ENCODE measurements around the gene POMGNT1. TPM values are rescaled to one million over a fixed set of nuclear protein-coding genes. Genes with fewer than 3 reads are reported as not detected.

Gene POMGNT1
- total RNA-seq, 1 experiment from 2014 or later = 92.5 TPM

DNA sequence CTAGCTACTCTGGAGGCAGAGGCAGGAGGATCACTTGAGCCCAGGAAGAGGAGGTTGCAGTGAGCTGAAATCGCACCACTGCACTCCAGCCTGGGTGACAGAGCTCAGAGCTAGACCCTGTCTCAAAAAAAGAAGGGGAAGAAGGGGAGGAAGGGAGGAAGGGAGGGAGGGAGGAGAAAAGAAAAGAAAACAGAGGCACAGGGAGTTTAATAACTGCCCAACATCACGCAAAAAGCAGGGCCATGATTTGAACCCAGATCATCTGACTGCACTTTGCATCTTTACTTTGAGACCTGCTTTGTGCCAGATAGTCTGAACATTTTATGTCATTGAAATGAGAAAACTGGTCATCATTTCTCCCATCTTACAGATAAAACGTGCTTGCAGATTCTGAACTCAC lies 6.9 kb upstream of the POMGNT1 start:
- Histone ChIP-seq H3K79me2 (ENCODE audit: low read length) (no peaks in the 10 kb centered on the region), H3K9me3 (ENCODE audit: low read length) (no peaks in the 10 kb centered on the region), H2AFZ (ENCODE audit: low read length) (no peak overlapping the region), H3K27me3 (ENCODE audit: low read length) (no peaks in the 10 kb centered on the region), H3K9me2 (replicated peaks; ENCODE audit: low read length) (no peaks in the 10 kb centered on the region), H3K36me3 (ENCODE audit: low read depth, low read length) (no peaks in the 10 kb centered on the region), H3K4me1 (ENCODE audit: insufficient read depth, low read length) (no peaks in the 10 kb centered on the region), H3K9ac (ENCODE audit: low read length) (no peak overlapping the region), H3K4me2 (ENCODE audit: low read length) (no peak overlapping the region), H3F3A (ENCODE audit: low read length, unreplicated experiment) (no peaks in the 10 kb centered on the region), H3K4me3 (ENCODE audit: low read length) (no peak overlapping the region), H3K27ac (ENCODE audit: low read length) (no peak overlapping the region), H4K20me1 (ENCODE audit: low read length) (no peaks in the 10 kb centered on the region)
- ChIA-PET CTCF (interaction anchor here (1.0 kb wide), 1 partner anchor 18 kb away, joined by 15 read pairs; no protein-coding TSS in a partner anchor), POLR2A (ENCODE audit: unreplicated experiment) (no interaction called here)
- no peak for ATAC-seq
- intact Hi-C loops (cut with micrococcal nuclease) = no loop called here
- DNase-seq = no peak
- BruUV-seq (replicated peaks) = no TSS peak
- no peak for TF ChIP-seq EZH2 (IDR thresholded peaks at IDR 0.05; ENCODE audit: low read length, unreplicated experiment)

GRCh38 chr1:46204406-46204742 lies 6.1 kb upstream of the POMGNT1 start:
- Histone ChIP-seq H3K27me3 (ENCODE audit: low read length) (no peaks in the 10 kb centered on the region), H3K4me2 (ENCODE audit: low read length) (no peak overlapping the region), H4K20me1 (ENCODE audit: low read length) (no peaks in the 10 kb centered on the region), H3K4me1 (ENCODE audit: insufficient read depth, low read length) (no peaks in the 10 kb centered on the region), H3K9me2 (replicated peaks; ENCODE audit: low read length) (no peaks in the 10 kb centered on the region), H3K4me3 (ENCODE audit: low read length) (no peak overlapping the region), H3K36me3 (ENCODE audit: low read depth, low read length) (no peaks in the 10 kb centered on the region), H3K9ac (ENCODE audit: low read length) (no peak overlapping the region), H3K27ac (ENCODE audit: low read length) (no peak overlapping the region), H2AFZ (ENCODE audit: low read length) (no peak overlapping the region), H3K79me2 (ENCODE audit: low read length) (no peaks in the 10 kb centered on the region), H3F3A (ENCODE audit: low read length, unreplicated experiment) (no peaks in the 10 kb centered on the region), H3K9me3 (ENCODE audit: low read length) (no peaks in the 10 kb centered on the region)
- CTCF ChIA-PET = interaction anchor here (1.0 kb wide), 1 partner anchor 19 kb away, joined by 15 read pairs; no protein-coding TSS in a partner anchor
- TF ChIP-seq EZH2 (IDR thresholded peaks at IDR 0.05; ENCODE audit: low read length, unreplicated experiment) (no peak), EZH2phosphoT487 (IDR thresholded peaks at IDR 0.05; ENCODE audit: borderline replicate concordance, low read length) (no peak), CTCF (conservative IDR thresholded peaks at IDR 0.05; ENCODE audit: low read depth, low read length) (no peak)
- ATAC-seq (no peak), DNase-seq (no peak)
- no TSS peak for BruUV-seq (replicated peaks)
- POLR2A ChIA-PET (ENCODE audit: unreplicated experiment) = no interaction called here
- intact Hi-C loops (cut with micrococcal nuclease) = no loop called here

DNA sequence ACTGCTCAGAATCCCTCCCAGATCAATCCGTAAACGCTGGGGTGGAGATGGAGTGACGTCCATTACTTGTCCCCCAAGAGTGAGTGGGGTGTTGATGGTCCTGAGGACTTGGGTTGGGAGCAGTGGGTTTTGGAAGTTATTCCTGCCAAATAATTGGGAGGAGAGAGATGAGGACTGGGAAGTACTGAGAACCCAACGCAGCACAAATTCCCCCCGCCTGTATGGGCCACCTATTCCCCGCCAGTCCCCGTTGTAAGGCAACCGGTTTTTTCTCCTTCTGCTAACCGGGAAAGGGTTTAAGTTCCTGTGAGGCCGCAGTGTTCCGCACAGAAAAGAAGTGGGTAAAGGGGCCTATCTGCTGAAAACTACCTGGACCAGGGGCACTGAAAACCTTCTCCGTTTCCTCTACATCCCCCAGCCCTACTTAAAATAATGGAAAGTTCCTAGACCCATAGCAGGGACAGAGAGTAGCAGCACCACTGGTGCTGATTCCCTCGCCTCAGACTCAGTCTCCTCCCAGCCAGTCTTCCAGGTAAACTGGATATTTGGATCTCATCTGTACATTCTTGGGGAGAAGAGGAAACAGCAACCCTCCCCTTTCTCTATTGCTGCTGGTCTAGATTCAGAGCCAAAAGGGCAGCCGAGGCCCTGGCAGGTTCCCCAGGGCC lies 5.6 kb upstream of the POMGNT1 start:
- H3K79me2 ChIP-seq (ENCODE audit: low read length) = no peaks in the 10 kb centered on the region
- TF ChIP-seq EZH2phosphoT487 (IDR thresholded peaks at IDR 0.05; ENCODE audit: borderline replicate concordance, low read length) (no peak), EZH2 (IDR thresholded peaks at IDR 0.05; ENCODE audit: low read length, unreplicated experiment) (no peak), CTCF (conservative IDR thresholded peaks at IDR 0.05; ENCODE audit: low read depth, low read length) (no peak)
- H3K9ac ChIP-seq (ENCODE audit: low read length) = no peak overlapping the region
- BruUV-seq (replicated peaks) = no TSS peak
- H4K20me1 ChIP-seq (ENCODE audit: low read length) = no peaks in the 10 kb centered on the region
- no peak for DNase-seq
- H3K9me3 ChIP-seq (ENCODE audit: low read length) = no peaks in the 10 kb centered on the region
- no peak for ATAC-seq
- no peak overlapping the region for H3K27ac ChIP-seq (ENCODE audit: low read length)
- no peak overlapping the region for H3K4me3 ChIP-seq (ENCODE audit: low read length)
- no peak overlapping the region for H2AFZ ChIP-seq (ENCODE audit: low read length)
- intact Hi-C loops (cut with micrococcal nuclease) = no loop called here
- ChIA-PET POLR2A (ENCODE audit: unreplicated experiment) (no interaction called here), CTCF (no interaction called here)
- H3K9me2 ChIP-seq (replicated peaks; ENCODE audit: low read length) = no peaks in the 10 kb centered on the region
- no peaks in the 10 kb centered on the region for H3K27me3 ChIP-seq (ENCODE audit: low read length)
- no peak overlapping the region for H3K4me2 ChIP-seq (ENCODE audit: low read length)
- no peaks in the 10 kb centered on the region for H3K4me1 ChIP-seq (ENCODE audit: insufficient read depth, low read length)
- no peaks in the 10 kb centered on the region for H3F3A ChIP-seq (ENCODE audit: low read length, unreplicated experiment)
- H3K36me3 ChIP-seq (ENCODE audit: low read depth, low read length) = no peaks in the 10 kb centered on the region
